Activated effector memory CD4-positive, alpha-beta T cell treated with Interleukin-2 at 50 U/mL for 16 hours (primary cell): ENCODE data around the gene TMEM53.
A peak's percentile ranks its signal among the peaks of the same experiment; 100 is the strongest.

Experiments used
- DNase-seq: peaks from one replicate; pipeline ENCODE4 v3.0.0-alpha.2; 2020

TMEM53 gene

DNA sequence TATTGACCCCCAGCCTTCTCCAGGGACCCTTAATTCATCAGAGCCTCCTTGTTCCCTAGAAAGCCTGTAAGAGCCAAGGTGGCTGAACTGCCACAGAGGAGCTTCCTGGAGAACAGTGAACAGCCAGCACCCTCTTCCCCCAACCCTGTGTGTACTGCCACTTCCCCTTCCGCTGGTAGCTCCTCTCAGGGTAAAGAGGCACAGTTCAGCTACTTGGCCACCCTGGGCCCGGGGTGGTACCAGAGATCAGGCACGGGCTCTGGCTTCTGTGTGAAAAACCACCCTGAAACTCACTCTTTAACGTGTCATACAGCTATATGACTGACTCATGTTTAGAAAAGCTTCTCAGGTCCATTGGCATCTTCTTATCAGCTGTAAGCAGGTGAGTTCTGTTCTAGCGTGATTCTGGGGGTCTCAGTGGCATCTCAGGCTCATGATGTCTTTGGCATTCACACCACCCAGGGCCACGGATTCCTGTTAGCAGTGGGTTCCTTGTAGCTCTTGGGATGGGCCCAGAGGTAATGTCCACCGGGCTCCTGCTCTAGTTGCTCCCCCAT, 22.6 kb upstream of the TMEM53 start:
- DNase-seq, result peak; percentile 24

- no peak for DNase-seq
Observed at GRCh38 chr1:44696101-44696500, 21.8 kb upstream of the TMEM53 start.

- DNase-seq, result no peak
Observed at GRCh38 chr1:44695671-44696070, 21.4 kb upstream of the TMEM53 start.

- DNase-seq, result no peak
Observed at GRCh38 chr1:44694863-44695478, 20.7 kb upstream of the TMEM53 start.

DNA sequence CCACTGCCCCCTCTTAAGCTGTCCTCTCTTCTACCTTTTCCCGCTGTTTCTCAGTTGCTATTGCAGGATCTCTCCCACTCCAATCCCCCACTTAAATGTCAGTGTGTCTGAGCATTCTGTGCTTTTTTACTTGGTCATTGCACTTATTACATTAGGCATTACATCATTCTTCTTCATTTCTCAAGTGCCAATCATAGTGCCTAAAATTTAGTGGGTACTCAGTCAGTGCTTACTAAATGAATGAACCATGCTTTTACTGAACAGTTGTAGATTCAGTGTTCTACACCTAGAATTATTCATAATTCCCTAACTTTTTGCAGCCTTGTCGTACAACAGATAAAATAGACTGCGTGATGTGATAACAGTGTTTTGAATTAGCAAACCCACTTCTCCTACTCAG, 19.6 kb upstream of the TMEM53 start:
- no peak for DNase-seq

- no peak for DNase-seq
Observed at GRCh38 chr1:44693159-44693558, 18.9 kb upstream of the TMEM53 start.

DNA sequence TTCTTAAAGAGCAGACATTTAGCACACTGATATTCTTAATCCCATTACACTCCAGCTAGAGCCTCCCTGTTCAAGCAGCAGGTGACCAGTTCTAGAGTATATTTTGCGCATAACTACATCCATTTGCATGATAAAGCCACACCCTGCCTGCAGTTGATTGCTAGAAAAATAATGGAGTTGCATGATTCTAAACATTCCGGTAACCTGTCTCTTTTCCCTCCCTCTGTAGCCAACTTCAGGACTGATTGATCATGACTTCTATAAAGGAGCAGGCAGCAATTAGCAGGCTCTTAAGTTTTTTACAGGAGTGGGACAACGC, 15.1 kb upstream of the TMEM53 start:
- no peak for DNase-seq

GRCh38 chr1:44688760-44689446, 14.6 kb upstream of the TMEM53 start:
- no peak for DNase-seq

GRCh38 chr1:44685881-44686280, 11.6 kb upstream of the TMEM53 start:
- DNase-seq, result no peak

DNA sequence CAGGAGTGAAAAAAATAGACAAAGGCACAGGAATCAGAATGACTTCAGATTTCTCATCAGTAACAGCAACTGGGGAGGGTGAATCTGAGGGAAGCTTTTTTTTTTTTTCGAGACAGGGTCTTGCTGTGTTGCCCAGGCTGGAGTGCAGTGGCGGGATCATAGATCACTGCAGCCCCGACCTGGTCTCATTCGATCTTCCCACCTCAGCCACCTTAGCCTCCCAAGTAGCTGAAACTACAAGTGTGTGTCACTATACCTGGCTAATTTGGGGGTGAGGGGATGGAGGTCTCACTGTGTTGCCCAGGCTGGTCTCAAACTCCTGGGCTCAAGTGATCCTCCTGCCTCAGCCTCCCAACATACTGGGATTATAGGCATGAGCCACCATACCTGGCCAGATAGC, 10.9 kb upstream of the TMEM53 start:
- DNase-seq, result no peak

DNA sequence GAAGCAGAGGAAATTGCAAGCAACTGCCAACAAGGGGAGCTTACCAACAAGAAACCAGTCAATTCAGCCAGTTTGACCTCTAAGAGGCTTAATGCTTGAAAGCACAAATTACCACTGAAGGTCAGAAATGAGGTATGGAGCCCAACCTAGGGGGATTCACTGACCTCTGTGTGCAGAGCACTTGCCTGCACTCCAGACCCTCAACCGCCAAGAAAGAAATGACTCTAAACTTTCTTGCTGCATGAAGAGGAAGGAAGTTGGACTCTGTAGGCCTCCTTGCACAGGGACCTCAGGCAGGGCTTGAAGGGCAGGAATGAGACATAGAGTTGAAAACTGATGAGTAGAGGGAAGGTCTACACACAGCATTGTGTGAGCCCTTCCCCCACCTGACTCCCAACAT, 10.2 kb upstream of the TMEM53 start:
- no peak for DNase-seq

GRCh38 chr1:44682883-44683265, 8.6 kb upstream of the TMEM53 start:
- DNase-seq, result no peak

DNA sequence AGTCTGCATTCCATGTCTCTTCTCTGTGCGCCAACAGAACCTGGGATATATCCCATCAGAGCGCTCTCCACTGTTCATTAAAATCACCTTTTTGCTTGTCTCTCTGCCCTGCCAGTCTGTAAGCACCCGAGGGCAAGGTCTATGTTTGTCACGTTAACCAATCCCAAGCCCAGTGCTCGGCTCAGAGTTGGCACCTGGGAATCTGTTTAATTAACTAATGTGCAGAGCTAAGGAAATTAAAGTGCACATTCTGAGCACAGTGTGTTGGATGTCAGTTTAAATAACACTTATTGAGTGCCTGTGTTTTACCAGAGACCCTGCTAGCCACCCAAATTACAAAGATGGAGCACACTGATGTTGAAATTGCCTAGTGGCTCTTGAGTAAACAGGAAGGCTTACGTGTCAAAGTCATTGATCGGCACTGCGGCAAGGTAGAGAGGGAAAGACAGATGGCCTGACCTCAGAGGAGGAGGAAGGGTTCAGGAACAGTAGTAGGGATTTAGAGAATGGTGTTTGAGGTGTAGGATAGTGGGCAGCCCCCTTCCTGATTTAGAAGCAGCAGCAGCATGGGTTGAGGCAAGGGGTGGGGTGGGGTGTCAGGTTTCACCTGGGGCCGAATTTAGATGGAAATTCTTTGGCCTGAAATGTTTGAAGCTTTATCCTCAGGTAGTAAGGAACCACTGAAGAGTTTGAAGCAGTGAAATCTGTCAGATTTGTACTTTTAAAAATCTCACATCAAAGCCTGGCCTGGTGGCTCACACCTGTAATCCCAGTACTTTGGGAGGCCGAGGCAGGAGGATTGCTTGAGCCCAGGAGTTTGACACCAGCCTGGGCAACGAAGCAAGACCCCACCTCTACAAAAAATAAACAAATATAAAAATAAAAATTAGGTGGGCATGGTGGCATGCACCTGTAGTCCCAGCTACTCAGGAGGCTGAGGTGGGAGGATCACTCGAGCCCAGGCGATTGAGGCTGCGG, 7.9 kb upstream of the TMEM53 start:
- no peak for DNase-seq

GRCh38 chr1:44679468-44679867, 5.2 kb upstream of the TMEM53 start:
- no peak for DNase-seq

DNA sequence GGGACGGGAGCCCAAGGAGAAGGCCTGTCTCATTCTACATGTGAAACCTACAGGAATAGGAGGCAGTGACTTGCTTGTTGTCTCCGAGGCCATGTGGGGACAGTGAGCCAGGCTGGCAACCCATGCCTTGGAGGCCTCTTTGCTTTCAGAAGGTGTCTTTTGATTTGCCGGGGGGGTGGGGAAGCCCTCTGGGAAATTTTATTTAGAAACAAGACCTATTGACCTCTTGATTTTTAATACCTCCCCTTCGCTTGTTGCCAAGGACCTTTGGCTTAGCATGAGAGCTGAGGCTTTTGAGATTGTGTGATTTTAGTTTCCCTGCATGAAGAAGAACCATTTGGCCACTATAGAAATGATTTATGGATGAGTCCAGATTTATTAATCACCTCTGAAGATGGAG, 4.3 kb upstream of the TMEM53 start:
- no peak for DNase-seq

GRCh38 chr1:44678120-44678519, 3.8 kb upstream of the TMEM53 start:
- DNase-seq, result no peak

DNA sequence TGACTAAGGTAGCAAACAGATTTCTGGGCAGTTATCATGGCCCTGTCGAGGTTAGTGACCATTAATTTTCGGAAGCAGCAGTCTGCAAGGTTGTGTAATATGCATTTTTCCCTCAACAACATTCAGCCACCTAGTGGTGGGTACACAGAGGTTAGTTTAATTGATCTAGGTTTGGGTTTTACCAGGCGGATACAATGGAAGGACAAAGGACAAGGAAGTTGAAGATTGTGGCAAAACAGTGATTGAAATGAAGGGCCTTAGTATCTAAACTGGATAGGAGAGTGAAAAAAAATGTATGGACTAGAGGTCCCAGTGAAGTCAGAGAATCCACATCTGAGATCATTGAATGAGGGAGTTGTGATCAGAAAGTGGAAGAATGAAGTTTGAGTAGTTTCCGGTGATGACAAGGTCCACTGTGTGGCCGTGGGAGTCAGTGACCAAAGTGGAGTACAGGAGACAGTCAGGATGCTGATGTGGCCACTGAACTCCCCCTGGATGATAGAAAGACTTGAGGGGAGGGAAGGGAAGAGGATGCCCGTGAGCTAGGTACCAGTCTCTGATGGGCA, 3.0 kb upstream of the TMEM53 start:
- DNase-seq, result no peak

DNA sequence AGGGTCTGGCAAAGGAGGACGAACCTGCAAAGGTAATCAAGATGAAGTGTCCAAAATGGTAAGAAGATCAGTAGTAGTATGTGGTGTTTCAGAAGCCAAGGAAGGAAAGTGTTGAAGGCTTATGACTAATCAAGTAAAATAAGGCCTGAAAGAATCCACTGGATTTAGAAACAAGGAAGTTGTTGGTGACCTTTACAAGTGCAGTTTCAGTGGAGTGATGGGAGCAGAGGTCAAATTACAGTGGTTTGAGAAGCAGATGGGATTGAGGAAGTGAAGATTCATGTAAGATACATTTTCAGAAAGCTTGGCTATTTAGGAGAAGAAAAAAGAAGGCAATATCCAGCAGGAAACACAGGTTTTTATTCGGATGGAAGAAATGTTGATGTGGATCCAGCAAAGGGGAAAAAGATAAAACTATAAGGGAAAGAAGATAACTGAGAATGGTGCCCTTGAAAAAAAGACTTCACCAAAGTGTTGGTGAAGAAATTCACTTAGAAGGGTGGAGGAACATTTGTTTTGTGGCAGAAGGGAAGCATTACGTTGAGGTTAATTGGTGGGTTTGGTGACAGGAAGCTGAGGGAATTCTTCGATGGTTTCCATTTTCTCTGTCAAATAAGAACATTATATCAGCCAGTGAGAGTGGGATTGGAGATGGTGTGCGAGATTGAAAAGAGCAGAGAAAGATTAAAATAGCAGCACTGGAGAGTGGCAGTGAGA, 2.4 kb upstream of the TMEM53 start:
- no peak for DNase-seq

GRCh38 chr1:44675186-44675585, 905 bp upstream of the TMEM53 start:
- DNase-seq, result no peak

DNA sequence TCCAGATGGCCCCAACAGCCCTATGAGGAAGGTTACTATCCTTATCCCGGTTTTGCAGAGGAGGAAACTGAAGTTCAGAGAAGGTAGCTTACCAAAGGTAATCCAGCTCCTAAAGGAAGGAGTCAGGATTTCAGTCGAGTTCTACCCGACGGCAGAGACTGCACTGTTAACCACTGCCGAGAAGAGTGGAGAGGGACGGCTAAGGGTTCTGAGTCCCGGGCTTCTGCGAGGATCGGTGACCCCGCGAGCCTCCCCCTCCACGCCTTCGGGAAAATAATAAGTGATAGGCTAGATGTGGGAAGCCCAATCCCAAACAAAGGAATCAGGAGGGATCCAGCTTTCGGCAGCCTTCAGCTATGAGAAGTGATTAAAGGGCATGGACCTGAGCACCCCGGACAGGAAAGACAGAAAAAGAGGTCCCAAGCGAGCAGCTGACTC, 587 bp downstream of the TMEM53 start:
- no peak for DNase-seq

- no peak for DNase-seq
Observed at GRCh38 chr1:44672961-44673674, 1.2 kb downstream of the TMEM53 start.
